GM12875 (cell line): ENCODE data around the gene FLVCR1.
"Not testable (repeated sequence)": the region's sequence is repeated elsewhere in the genome, so short reads cannot be mapped to it uniquely, and the experiment has no call there.

Experiments used
- H3K4me3 ChIP-seq: one replicate; pipeline ENCODE4 v1.5.1; 2011; ENCODE audit warnings: low read depth, low read length, control low read depth
- CTCF ChIP-seq: IDR thresholded peaks from 2 replicates; pipeline ENCODE4 v1.5.1; 2011; ENCODE audit warnings: low read depth, mild to moderate bottlenecking, control low read depth, inconsistent platforms, low read length, moderate library complexity, borderline replicate concordance; ENCODE audit not compliant: insufficient read depth

Gene FLVCR1

GRCh38 chr1:212824201-212824600 lies 33.9 kb upstream of the FLVCR1 start:
- no peak overlapping the region for H3K4me3 ChIP-seq
- TF ChIP-seq CTCF = no peak

GRCh38 chr1:212825798-212826452 lies 32.1 kb upstream of the FLVCR1 start:
- no peak for TF ChIP-seq CTCF
- no peak overlapping the region for H3K4me3 ChIP-seq

- H3K4me3 ChIP-seq = no peak overlapping the region
These were observed 30.8 kb upstream of the FLVCR1 start for GRCh38 chr1:212827171-212827776.

GRCh38 chr1:212827831-212828278 lies 30.2 kb upstream of the FLVCR1 start:
- no peak overlapping the region for H3K4me3 ChIP-seq
- no peak for TF ChIP-seq CTCF

More at GRCh38 chr1:212827171-212827776, 30.8 kb upstream of the FLVCR1 start:
- no peak for TF ChIP-seq CTCF

GRCh38 chr1:212828395-212828794 lies 29.7 kb upstream of the FLVCR1 start:
- H3K4me3 ChIP-seq = no peak overlapping the region
- TF ChIP-seq CTCF = no peak

GRCh38 chr1:212833211-212834207 lies 24.6 kb upstream of the FLVCR1 start:
- H3K4me3 ChIP-seq = not testable (repeated sequence)

- H3K4me3 ChIP-seq = no peak overlapping the region
- no peak for TF ChIP-seq CTCF
These were observed 19.9 kb upstream of the FLVCR1 start for GRCh38 chr1:212838145-212838544.

GRCh38 chr1:212844521-212844920 lies 13.6 kb upstream of the FLVCR1 start:
- H3K4me3 ChIP-seq = not testable (repeated sequence)
